ENCODE measurements around the gene ACLY. TPM values are rescaled to one million over a fixed set of nuclear protein-coding genes. Genes with fewer than 3 reads are reported as not detected.
"Not testable (repeated sequence)": the region's sequence is repeated elsewhere in the genome, so short reads cannot be mapped to it uniquely, and the experiment has no call there.

ACLY gene
- polyA plus RNA-seq, 3 donors from 2014 or later = 46.9 to 99.2 (median 49.3) TPM

- H3K4me1 Mint-ChIP-seq = peaks cover 0 to 2% of the 10 kb centered on the region in 2 donors
- H3K27ac Mint-ChIP-seq = no peak overlapping the region
- DNase-seq = no peak
- H3K4me3 Mint-ChIP-seq = no peak overlapping the region
- peaks cover 24 to 46% (median 29%) of the 10 kb centered on the region in 3 donors for H3K36me3 Mint-ChIP-seq
- no peaks in the 10 kb centered on the region for H3K9me3 Mint-ChIP-seq
- H3K27me3 Mint-ChIP-seq (ENCODE audit: low read depth in 3 of 3) = peaks cover 0 to 2% (median 0%) of the 10 kb centered on the region in 3 donors
Observed at GRCh38 chr17:41894791-41895331, 23.9 kb downstream of the ACLY start.

GRCh38 chr17:41893384-41893783 is 25.4 kb downstream of the ACLY start:
- H3K4me3 Mint-ChIP-seq = no peak overlapping the region
- peaks cover 20 to 38% (median 20%) of the 10 kb centered on the region in 3 donors for H3K36me3 Mint-ChIP-seq
- DNase-seq = no peak
- no peaks in the 10 kb centered on the region for H3K9me3 Mint-ChIP-seq
- H3K4me1 Mint-ChIP-seq = peaks cover 0 to 2% of the 10 kb centered on the region in 2 donors
- no peak overlapping the region for H3K27ac Mint-ChIP-seq
- no peaks in the 10 kb centered on the region for H3K27me3 Mint-ChIP-seq (ENCODE audit: low read depth in 3 of 3)

GRCh38 chr17:41892021-41892376 is 26.8 kb downstream of the ACLY start:
- DNase-seq = no peak
- Mint-ChIP-seq H3K36me3 (peaks cover 23 to 38% (median 27%) of the 10 kb centered on the region in 3 donors), H3K4me1 (peaks cover 0 to 2% of the 10 kb centered on the region in 2 donors), H3K9me3 (no peaks in the 10 kb centered on the region), H3K4me3 (no peak overlapping the region), H3K27me3 (ENCODE audit: low read depth in 3 of 3) (peaks cover 0 to 2% (median 0%) of the 10 kb centered on the region in 3 donors), H3K27ac (peak overlapping the region in 1 of 6 donors; percentile 46)

- Mint-ChIP-seq H3K4me3 (no peak overlapping the region), H3K36me3 (peaks cover 20 to 32% (median 22%) of the 10 kb centered on the region in 3 donors), H3K9me3 (no peaks in the 10 kb centered on the region), H3K27ac (peak overlapping the region in 2 of 6 donors; percentile 30 to 46), H3K4me1 (peaks cover 0 to 2% of the 10 kb centered on the region in 2 donors), H3K27me3 (ENCODE audit: low read depth in 3 of 3) (peaks cover 0 to 2% (median 0%) of the 10 kb centered on the region in 3 donors)
- DNase-seq = no peak
Observed at GRCh38 chr17:41891135-41892020, 27.4 kb downstream of the ACLY start.

- no peak for DNase-seq
- Mint-ChIP-seq H3K9me3 (no peaks in the 10 kb centered on the region), H3K27me3 (ENCODE audit: low read depth in 3 of 3) (peaks cover 0 to 2% (median 0%) of the 10 kb centered on the region in 3 donors), H3K27ac (no peak overlapping the region), H3K36me3 (peaks cover 14 to 31% (median 22%) of the 10 kb centered on the region in 3 donors), H3K4me1 (no peaks in the 10 kb centered on the region), H3K4me3 (no peak overlapping the region)
Observed at GRCh38 chr17:41888332-41888965, 30.3 kb downstream of the ACLY start.

GRCh38 chr17:41885733-41886132 is 33.0 kb downstream of the ACLY start:
- H3K9me3 Mint-ChIP-seq = no peaks in the 10 kb centered on the region
- DNase-seq = no peak
- H3K27ac Mint-ChIP-seq = no peak overlapping the region
- peaks cover 23 to 43% (median 31%) of the 10 kb centered on the region in 3 donors for H3K36me3 Mint-ChIP-seq
- H3K4me1 Mint-ChIP-seq = no peaks in the 10 kb centered on the region
- no peak overlapping the region for H3K4me3 Mint-ChIP-seq
- H3K27me3 Mint-ChIP-seq (ENCODE audit: low read depth in 3 of 3) = peaks cover 0 to 3% (median 0%) of the 10 kb centered on the region in 3 donors

GRCh38 chr17:41882756-41883155 is 36.0 kb downstream of the ACLY start:
- H3K27ac Mint-ChIP-seq = peak overlapping the region in 4 of 6 donors; percentile 4 to 21 (median 12)
- peaks cover 0 to 3% (median 0%) of the 10 kb centered on the region in 3 donors for H3K27me3 Mint-ChIP-seq (ENCODE audit: low read depth in 3 of 3)
- H3K4me1 Mint-ChIP-seq = no peaks in the 10 kb centered on the region
- H3K36me3 Mint-ChIP-seq = peaks cover 23 to 44% (median 35%) of the 10 kb centered on the region in 3 donors
- no peak overlapping the region for H3K4me3 Mint-ChIP-seq
- no peak for DNase-seq
- no peaks in the 10 kb centered on the region for H3K9me3 Mint-ChIP-seq

- Mint-ChIP-seq H3K36me3 (peaks cover 21 to 42% (median 31%) of the 10 kb centered on the region in 3 donors), H3K9me3 (no peaks in the 10 kb centered on the region), H3K27me3 (ENCODE audit: low read depth in 3 of 3) (peaks cover 0 to 2% (median 0%) of the 10 kb centered on the region in 3 donors), H3K4me3 (no peak overlapping the region), H3K4me1 (no peaks in the 10 kb centered on the region), H3K27ac (no peak overlapping the region)
- DNase-seq = no peak
Observed at GRCh38 chr17:41880130-41880529, 38.6 kb downstream of the ACLY start.

- not testable (repeated sequence) for H3K9me3 Mint-ChIP-seq; H3K4me3 Mint-ChIP-seq; H3K27me3 Mint-ChIP-seq (ENCODE audit: low read depth in 3 of 3); H3K4me1 Mint-ChIP-seq; H3K27ac Mint-ChIP-seq; DNase-seq
- H3K36me3 Mint-ChIP-seq = peaks cover 16 to 42% (median 18%) of the 10 kb centered on the region in 3 donors
Observed at GRCh38 chr17:41874293-41874670, 44.5 kb downstream of the ACLY start.

- Mint-ChIP-seq H3K36me3 (peaks cover 16 to 46% (median 20%) of the 10 kb centered on the region in 3 donors), H3K4me1 (no peaks in the 10 kb centered on the region), H3K9me3 (no peaks in the 10 kb centered on the region), H3K27ac (no peak overlapping the region), H3K4me3 (no peak overlapping the region), H3K27me3 (ENCODE audit: low read depth in 3 of 3) (peaks cover 0 to 2% (median 0%) of the 10 kb centered on the region in 3 donors)
- DNase-seq = no peak
Observed at GRCh38 chr17:41873559-41874292, 45.0 kb downstream of the ACLY start.

- Mint-ChIP-seq H3K36me3 (peaks cover 8 to 39% (median 16%) of the 10 kb centered on the region in 3 donors), H3K4me1 (no peaks in the 10 kb centered on the region), H3K9me3 (no peaks in the 10 kb centered on the region), H3K4me3 (no peak overlapping the region), H3K27ac (peak overlapping the region in 1 of 6 donors; percentile 29), H3K27me3 (ENCODE audit: low read depth in 3 of 3) (peaks cover 0 to 2% (median 0%) of the 10 kb centered on the region in 3 donors)
- no peak for DNase-seq
Observed at GRCh38 chr17:41871789-41872188, 47.0 kb downstream of the ACLY start.

- peaks cover 0 to 2% (median under 1%) of the 10 kb centered on the region in 3 donors for H3K27me3 Mint-ChIP-seq (ENCODE audit: low read depth in 3 of 3)
- peaks cover 7 to 36% (median 16%) of the 10 kb centered on the region in 3 donors for H3K36me3 Mint-ChIP-seq
- H3K4me1 Mint-ChIP-seq = peaks cover under 1 to 1% of the 10 kb centered on the region in 2 donors
- H3K4me3 Mint-ChIP-seq = no peak overlapping the region
- H3K27ac Mint-ChIP-seq = peak overlapping the region in 1 of 6 donors; percentile 21
- H3K9me3 Mint-ChIP-seq = no peaks in the 10 kb centered on the region
- DNase-seq = no peak
Observed at GRCh38 chr17:41870627-41871026, 48.1 kb downstream of the ACLY start.

- peak overlapping the region in 1 of 6 donors; percentile 21 for H3K27ac Mint-ChIP-seq
- peaks cover 7 to 36% (median 16%) of the 10 kb centered on the region in 3 donors for H3K36me3 Mint-ChIP-seq
- DNase-seq = no peak
- H3K4me3 Mint-ChIP-seq = no peak overlapping the region
- peaks cover 3 to 5% of the 10 kb centered on the region in 2 donors for H3K4me1 Mint-ChIP-seq
- no peaks in the 10 kb centered on the region for H3K9me3 Mint-ChIP-seq
- peaks cover 2 to 4% (median 2%) of the 10 kb centered on the region in 3 donors for H3K27me3 Mint-ChIP-seq (ENCODE audit: low read depth in 3 of 3)
Observed at GRCh38 chr17:41870097-41870496, 48.7 kb downstream of the ACLY start.
